Frontal cortex (tissue), 4 donors: ENCODE results near the gene KREMEN2. TPM values are rescaled to one million over a fixed set of nuclear protein-coding genes. Genes with fewer than 3 reads are reported as not detected.

Experiments
- DNase-seq, 2 donors: peaks; one replicate each; pipeline ENCODE4 v3.0.0; 2012; ENCODE audit warnings: low spot score in 2 of 2
- FAIRE-seq: peaks from 2 replicates; lab custom pipeline; 2012; peaks lifted over from hg19 to GRCh38; lab: Jason Lieb, UNC
- total RNA-seq: library from RNA; depleted of rRNA; stranded (reverse); fragments of >200 nt; gene quantifications from one replicate; pipeline ENCODE4 v1.2.3, GENCODE V29; 2014
- donor health status: control.
- donor health status: control.
- donor health status: control.

KREMEN2 gene
- total RNA-seq, 1 donor from 2014 or later, result not detected

- no peak for DNase-seq
Observed at GRCh38 chr16:2963074-2963722, 877 bp upstream of the KREMEN2 start.

DNA sequence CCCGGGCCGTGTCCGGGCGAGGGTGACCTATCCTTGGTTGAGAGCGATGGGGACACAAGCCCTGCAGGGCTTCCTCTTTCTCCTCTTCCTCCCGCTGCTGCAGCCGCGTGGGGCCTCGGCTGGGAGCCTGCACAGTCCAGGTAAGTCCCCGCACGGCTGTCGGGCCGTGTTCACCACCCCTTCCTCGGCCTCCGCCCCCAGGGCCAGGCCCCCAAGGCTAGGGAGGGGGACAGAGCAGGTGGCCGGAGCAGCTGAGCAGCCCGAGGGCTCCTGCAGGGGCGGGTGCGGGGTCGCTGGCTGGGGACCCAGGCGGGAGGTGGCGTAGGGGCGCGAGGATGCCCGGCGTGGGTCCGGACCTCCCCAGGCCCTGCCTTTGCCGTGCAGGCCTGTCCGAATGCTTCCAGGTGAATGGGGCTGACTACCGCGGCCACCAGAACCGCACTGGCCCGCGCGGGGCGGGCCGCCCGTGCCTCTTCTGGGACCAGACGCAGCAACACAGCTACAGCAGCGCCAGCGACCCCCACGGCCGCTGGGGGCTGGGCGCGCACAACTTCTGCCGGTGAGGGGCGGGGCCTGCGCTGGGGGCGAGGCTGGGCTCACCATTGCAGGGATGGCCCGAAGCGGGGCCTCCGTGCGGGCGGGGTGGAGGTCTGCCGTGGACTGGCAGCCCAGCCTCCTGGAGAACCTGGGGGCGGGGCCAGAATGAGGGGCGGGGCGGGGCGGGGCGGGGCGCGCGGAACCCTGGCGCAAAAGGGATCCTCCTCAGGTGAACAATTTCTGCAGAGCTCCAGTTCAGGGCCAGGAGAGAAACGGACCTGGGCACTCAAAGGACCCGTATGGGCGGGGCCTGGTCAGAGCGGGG is 631 bp downstream of the KREMEN2 start:
- DNase-seq (peak in 1 of 2 donors; percentile 56), FAIRE-seq (no peak)

More at GRCh38 chr16:2963074-2963722, 877 bp upstream of the KREMEN2 start:
- FAIRE-seq, result no peak

DNA sequence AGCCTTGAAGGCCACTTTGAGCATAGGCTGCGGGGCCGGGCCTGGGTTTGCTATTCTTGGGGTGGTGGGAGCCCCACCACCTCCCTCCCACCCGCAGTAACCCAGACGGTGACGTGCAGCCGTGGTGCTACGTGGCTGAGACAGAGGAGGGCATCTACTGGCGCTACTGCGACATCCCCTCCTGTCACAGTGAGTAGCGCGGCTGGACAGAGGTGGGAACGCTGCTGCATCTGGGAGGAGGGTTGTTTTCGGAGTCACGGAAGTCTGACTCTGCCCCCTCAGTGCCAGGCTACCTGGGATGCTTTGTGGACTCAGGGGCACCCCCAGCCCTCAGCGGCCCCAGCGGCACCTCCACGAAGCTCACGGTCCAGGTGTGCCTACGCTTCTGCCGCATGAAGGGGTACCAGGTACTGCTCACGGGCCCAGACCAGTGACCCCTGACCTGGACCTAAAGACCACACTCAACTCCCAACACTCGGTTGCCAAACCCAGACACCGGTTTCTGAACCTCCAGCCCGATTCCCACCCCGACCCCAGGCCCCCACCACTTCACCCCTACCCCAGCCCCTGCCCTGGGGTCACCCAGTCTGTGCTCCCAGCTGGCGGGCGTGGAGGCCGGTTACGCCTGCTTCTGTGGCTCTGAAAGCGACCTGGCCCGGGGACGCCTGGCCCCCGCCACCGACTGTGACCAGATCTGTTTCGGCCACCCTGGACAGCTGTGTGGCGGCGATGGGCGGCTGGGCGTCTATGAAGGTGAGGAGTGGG is 2.1 kb downstream of the KREMEN2 start:
- no peak for DNase-seq
- FAIRE-seq, result no peak

DNA sequence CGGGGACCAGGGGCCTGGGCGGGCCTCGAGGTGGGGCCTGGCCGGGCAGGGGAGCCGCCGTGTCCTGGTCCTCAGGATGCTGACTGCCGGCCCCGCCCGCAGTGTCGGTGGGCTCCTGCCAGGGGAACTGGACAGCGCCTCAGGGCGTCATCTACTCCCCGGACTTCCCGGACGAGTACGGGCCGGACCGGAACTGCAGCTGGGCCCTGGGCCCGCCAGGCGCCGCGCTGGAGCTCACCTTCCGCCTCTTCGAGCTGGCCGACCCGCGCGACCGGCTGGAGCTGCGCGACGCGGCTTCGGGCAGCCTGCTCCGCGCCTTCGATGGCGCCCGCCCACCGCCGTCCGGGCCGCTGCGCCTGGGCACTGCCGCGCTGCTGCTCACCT is 2.7 kb downstream of the KREMEN2 start:
- no peak for FAIRE-seq
- DNase-seq, result no peak

- FAIRE-seq (no peak), DNase-seq (no peak)
Observed at GRCh38 chr16:2967211-2967631, 3.1 kb downstream of the KREMEN2 start.

DNA sequence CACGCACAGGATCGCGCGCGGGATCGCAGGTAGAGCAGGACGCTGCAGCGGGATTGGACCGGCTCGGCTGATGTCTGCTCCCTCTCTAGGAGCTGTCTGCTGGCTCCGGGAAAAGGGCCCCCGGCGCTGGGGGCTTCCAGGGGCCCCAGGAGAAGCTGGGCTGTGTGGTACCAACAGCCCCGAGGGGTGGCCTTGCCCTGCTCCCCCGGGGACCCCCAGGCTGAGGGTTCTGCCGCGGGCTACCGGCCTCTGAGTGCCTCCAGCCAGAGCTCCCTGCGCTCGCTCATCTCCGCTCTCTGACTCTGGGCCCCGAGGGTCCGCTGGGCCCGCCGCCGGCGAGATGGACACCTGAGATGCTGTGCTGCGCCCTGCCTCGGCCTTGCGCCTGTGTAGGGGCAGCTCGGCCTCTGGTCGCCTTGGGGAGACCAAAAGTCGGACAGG is 3.7 kb downstream of the KREMEN2 start:
- FAIRE-seq, result no peak
- no peak for DNase-seq

- DNase-seq (no peak), FAIRE-seq (no peak)
Observed at GRCh38 chr16:2968368-2968737, 4.3 kb downstream of the KREMEN2 start.

- no peak for FAIRE-seq
- DNase-seq, result peak; percentile 99
Observed at GRCh38 chr16:2968738-2969544, 4.9 kb downstream of the KREMEN2 start, which contains the start of gene PAQR4. Gene PAQR4, plus strand, starts transcription at chr16:2969348. Its CDS starts 327 bp downstream, at chr16:2969675.

DNA sequence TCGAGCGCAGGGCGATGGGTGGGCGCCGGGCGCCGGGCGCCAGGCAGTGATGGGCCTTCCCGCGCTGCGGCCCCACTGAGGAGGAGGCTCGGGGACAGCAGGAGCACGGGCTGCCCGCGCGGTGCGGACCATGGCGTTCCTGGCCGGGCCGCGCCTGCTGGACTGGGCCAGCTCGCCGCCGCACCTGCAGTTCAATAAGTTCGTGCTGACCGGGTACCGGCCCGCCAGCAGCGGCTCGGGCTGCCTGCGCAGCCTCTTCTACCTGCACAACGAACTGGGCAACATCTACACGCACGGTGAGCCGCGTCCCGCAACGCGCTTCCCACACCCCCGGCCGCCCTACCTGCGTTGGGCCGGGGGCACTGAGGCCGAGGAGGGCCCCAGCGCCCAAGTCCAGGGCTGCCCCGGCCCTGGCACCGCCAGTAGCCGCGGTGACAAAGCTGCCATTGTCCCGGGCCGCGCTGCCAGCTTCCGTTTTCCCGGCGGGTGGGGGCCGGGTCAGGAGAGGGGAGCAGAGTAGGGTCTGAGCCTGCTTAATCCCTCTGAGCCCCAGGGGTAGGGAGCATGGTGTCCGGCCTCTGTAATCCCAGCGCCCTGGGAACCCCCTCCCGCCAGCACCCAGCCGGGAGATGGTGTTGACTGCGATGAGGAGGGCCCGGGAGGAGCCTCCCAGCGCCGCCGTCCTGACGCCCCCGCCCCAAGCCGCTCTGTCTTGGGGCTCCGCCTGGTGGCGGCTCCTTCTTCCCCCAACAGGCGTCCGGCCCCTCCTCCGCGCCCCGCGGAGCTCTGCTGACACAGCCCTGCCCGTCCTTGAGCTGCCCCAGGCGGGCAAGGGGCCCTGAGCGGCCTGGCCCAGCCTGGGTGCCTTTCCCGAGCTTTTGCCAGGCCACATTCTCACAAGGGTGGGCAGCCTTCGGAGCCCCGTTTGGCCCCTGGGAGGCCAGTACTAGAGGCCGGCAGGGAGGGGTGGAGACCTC is 5.8 kb downstream of the KREMEN2 start:
- no peak for FAIRE-seq
- peak; percentile 81 to 85 for DNase-seq

- DNase-seq (no peak), FAIRE-seq (no peak)
Observed at GRCh38 chr16:2970563-2970962, 6.5 kb downstream of the KREMEN2 start.

DNA sequence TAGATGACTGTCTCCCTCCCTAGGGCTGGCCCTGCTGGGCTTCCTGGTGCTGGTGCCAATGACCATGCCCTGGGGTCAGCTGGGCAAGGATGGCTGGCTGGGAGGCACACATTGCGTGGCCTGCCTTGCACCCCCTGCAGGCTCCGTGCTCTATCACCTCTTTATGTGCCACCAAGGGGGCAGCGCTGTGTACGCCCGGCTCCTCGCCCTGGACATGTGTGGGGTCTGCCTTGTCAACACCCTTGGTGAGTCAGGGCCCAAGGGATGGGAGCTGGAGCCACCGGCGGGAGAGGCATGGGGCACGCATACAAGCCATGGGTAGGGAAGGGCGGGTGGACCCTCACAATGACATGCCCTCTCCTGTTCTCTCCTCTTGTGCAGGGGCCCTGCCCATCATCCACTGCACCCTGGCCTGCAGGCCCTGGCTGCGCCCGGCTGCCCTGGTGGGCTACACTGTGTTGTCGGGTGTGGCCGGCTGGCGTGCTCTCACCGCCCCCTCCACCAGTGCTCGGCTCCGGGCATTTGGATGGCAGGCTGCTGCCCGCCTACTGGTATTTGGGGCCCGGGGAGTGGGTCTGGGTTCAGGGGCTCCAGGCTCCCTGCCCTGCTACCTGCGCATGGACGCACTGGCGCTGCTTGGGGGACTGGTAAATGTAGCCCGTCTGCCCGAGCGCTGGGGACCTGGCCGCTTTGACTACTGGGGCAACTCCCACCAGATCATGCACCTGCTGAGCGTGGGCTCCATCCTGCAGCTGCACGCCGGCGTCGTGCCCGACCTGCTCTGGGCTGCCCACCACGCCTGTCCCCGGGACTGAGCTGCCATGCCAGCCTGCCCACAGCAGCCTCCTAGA is 7.3 kb downstream of the KREMEN2 start:
- DNase-seq, result no peak
- FAIRE-seq, result no peak

- FAIRE-seq, result no peak
Observed at GRCh38 chr16:2971985-2972784, 8.1 kb downstream of the KREMEN2 start.

GRCh38 chr16:2973093-2973492 is 9.0 kb downstream of the KREMEN2 start:
- DNase-seq (peak; percentile 58), FAIRE-seq (no peak)

More at GRCh38 chr16:2971985-2972784, 8.1 kb downstream of the KREMEN2 start:
- no peak for DNase-seq

DNA sequence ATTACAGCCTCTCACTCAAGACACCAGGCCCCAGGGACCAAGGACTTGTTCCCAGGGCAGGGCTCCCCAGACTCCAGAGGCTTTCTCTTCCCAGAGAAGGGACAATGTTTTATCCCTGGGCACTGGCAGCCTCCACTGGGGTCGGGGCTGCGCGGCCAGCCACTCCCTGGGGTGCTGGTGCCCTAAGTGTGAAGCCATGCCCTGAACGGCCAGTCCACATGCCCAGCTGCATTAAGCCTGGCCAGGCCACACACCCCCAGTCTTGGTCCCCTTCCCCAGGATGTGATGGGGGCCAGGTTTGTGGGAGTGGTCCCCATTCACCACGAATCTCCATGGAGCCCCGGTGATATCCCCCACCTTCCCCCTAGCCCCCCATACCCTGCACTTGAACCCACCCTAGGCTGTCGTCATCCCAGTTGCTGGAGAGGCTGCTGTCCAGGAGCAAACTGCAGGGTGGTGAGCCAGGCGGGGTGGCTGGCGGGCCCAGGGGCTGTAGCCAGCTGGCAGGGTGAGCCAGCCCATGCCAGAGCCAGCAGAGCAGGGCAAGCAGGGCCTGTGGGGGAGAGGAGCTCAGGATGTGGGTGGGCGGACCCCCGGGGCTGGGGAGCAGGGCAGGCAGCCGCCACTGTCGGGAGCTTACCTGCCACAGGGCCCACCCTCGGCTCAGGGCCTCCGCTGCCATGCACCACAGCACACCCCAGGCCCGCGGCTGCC is 9.7 kb downstream of the KREMEN2 start:
- DNase-seq (no peak), FAIRE-seq (no peak)

GRCh38 chr16:2974319-2975056 is 10.4 kb downstream of the KREMEN2 start:
- DNase-seq (no peak), FAIRE-seq (no peak)
